Activated effector memory CD4-positive, alpha-beta T cell treated with Interleukin-2 at 50 U/mL for 16 hours (primary cell): ENCODE measurements around the gene EYA2.
"Not testable (repeated sequence)": the region's sequence is repeated elsewhere in the genome, so short reads cannot be mapped to it uniquely, and the experiment has no call there.

Source experiments
- DNase-seq: peaks from one replicate; pipeline ENCODE4 v3.0.0-alpha.2; 2020

The EYA2 gene, protein sequence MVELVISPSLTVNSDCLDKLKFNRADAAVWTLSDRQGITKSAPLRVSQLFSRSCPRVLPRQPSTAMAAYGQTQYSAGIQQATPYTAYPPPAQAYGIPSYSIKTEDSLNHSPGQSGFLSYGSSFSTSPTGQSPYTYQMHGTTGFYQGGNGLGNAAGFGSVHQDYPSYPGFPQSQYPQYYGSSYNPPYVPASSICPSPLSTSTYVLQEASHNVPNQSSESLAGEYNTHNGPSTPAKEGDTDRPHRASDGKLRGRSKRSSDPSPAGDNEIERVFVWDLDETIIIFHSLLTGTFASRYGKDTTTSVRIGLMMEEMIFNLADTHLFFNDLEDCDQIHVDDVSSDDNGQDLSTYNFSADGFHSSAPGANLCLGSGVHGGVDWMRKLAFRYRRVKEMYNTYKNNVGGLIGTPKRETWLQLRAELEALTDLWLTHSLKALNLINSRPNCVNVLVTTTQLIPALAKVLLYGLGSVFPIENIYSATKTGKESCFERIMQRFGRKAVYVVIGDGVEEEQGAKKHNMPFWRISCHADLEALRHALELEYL

DNA sequence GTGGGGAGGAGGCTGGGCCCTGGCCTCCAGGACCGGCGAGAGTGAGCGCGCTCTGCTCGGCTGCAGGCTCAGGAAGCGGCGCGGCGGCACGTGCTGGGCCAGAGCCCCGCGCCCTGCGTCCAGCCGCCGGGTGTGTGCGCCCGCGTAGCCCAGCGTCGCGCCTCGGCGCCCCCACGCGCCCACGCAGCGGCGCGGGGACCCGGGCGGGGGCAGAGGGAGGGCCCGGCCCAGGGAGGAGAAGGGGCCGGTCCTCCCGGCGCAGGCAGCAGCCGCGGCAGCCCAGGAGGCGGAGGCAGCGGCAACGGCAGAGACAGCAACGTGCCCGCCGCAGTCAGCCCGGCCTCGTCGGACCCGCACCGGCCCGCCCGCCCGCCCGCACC lies at the start of gene EYA2:
EYA2 (plus strand) TSS at position 265 of the 380 bp plus-strand sequence. CDS start 95,168 bp downstream, outside the sequence.
- DNase-seq: no peak

DNA sequence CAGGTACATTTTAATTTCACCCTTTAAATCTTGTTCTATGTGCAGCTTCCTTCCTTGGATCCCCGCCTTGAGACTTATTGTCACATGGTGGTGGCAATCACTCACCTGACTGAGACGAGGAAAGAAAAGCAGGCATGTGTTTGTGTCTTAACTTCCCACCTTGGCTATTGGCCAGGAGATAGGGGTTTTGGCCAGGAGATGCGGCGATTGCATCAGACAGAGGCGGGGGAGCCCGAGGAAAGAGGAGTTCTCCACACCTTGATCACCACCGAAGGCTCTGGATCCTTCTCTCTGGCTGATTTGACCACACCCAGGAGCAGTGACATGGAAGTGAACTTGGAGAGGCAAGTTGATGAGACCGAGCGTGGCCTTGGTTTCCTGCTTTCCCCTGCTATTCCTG lies 49.7 kb upstream of the EYA2 start:
- DNase-seq: no peak

DNA sequence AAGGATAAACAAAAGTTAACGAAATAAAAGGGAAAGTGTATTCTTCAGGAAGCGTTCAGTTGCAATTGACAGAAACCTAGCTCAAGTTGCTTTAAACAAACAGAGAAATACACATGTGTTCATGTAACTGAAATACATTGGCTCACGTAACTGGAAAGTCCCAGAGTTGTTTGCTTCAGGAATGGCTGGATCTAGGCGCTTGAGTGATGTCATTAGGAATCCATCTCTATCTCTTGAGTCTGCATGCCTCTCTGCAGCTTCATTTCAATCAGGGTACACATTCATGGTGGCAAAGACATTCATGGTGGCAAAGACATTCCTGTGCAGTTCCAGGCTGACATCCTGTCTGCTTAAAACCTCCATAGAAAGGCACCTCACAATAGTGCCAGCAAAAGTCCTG lies 45.4 kb upstream of the EYA2 start:
- DNase-seq: no peak

DNA sequence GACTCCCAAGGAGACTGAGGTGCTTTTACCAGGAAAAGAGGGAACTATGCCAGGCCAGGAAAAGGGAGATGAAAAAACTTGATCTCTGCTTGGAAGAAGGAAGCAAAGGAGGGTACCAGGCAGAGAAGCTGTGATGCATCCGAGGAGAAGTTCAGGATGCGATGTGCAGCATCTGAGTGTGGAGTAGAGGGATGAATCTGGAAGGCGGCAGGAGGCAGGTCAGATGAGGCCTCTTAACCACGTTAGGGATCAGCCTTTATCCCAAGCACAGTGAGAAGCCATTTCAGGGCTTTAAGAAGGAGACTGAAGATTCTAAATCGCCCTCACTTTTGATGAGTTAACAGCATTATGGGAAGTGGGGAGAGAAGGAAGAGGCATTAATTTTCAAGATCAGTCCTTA lies 44.9 kb upstream of the EYA2 start:
- no peak for DNase-seq

DNA sequence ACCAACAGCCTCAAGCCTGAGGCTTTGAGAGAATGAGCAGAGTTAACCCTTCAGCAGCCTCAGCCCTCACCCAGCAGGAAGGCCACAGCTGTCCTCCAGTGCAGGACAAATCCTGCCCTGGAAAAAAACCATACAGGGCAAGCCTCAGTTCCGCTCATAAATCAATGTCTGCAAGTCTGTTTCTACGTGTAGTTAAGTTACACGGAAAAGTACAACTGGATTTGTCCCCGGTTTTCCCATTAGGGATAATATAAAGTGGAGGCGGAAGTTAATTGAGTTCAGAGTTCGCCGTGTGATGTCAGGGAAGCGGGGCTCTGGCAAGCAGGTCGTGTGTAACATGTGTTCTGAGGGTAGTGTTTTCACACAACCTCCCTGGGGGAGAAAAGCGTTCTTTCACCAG lies 44.2 kb upstream of the EYA2 start:
- no peak for DNase-seq

DNA sequence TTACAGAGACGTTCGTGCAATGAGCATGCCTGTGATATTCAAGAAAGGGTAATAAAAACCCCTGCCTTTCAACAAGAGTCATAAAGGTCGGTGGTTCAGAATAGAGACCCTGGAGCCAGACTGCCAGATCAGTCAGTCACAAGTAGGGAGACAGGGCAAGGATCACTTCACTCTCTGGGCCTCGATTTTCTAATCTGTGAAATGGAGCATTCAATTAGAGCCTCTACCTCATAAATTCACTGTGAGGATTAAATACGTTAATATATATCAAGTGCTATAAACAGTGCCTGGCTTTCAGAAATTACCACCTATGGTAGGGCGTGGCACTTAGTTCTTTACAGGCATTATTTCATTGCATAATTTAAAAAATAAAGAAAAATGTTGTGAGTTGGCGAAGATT lies 43.7 kb upstream of the EYA2 start:
- no peak for DNase-seq

DNA sequence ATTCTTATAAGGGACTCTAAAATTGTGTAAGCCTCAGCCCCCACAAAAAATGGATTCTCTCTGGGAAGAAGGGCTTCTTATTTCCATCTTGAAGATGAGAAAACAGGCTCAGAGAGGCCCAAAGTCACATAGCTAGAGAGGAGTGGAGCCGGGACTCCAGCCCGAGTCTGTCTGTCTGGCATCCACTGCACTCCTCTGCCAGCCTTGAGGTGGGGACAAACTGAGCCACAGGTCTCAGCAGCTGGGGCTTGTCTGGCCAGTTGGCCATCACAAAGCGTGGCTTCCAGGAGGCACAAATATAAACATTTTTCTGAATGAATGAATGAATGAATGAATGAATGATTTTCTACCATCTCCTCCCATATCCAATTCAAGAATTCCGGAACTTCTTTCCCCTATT lies 42.9 kb upstream of the EYA2 start:
- no peak for DNase-seq

DNA sequence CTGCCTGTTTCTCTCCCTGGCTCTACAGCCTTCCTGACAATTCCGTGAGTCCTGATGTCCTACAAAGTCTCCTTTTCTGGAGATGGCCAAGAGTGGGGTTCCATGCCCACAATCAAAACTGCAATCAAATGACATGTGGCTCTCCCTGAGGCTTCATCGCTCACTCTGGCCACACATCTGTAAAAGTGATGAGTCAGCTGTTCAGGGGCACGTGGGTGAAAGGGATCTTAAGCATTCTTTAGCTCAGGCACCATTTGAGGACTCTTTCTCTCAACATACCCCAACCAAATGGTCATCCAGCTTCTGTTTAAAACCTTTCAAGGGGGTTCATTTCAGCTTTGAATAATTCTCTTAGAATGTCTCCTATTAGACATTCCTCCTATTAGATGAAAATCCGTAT lies 42.3 kb upstream of the EYA2 start:
- no peak for DNase-seq

DNA sequence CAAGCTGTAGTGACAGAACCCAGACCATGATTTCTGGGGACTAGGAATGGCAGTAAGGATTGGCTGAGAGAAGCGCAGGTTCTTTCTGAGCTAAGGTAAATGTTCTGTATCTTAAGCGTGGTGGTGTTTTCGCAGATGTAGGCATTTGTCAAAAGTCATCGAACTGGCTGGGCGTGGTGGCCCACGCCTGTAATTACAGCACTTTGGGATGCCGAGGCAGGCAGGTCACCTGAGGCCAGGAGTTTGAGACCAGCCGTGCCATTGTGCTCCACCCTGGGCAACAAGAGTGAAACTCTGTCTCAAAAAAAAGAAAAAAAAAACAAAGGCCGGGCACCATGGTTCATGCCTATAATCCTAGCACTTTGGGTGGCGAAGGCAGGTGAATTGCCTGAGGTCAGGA lies 40.7 kb upstream of the EYA2 start:
- no peak for DNase-seq

DNA sequence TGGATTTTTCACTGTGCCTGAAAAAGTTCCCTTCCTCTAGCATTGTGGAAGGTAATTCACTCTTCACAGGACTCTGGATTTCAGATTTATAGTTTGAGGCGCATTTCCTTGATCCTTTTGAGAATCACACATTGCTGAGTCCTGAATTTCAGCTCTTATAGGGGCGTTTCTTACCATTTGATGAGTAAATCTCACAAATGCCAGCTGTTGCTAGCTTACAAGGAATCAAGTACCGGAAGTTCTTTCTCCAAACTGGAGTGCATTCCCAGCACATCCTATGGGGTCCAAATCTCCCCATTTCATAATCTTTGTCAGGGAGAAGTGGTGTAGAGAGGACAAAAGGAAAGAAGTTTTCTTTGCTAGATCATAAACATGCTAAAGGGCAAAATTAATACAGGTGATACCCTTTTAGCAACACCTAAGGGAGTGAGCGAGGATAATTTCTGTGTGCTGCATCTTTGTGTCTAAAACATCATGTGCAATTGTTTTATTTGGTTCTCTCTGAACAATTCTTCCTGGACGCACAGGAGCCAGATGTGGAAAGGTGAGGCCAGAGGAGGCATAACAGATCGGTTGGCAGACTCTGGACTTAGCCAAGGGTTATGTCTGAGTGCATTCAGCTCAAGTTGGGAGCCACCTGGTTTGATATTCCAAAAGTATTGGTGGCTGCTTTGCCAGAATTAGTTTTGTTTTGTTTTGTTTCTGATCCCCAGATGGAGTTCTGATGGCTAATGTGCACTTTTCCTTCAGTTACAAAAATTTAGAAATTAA lies 37.4 kb upstream of the EYA2 start:
- DNase-seq: no peak

DNA sequence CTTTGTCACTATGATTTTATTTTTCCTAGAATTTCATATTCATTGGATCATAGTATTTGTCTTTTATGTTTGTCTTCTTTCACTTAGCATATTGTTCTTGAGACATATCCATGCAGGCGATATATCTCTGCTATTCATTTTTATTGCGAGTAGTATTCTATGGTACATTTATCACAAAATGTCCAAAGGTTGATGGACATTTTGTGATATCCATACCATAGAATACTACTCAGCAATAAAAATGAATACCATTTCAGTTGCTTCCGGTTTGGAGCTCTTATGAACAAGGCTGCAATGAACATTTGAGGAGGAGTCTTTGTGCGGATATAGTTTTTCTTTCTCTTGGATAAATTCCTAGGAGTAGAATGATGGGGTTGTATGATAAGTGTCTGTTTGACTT lies 28.8 kb upstream of the EYA2 start:
- no peak for DNase-seq

DNA sequence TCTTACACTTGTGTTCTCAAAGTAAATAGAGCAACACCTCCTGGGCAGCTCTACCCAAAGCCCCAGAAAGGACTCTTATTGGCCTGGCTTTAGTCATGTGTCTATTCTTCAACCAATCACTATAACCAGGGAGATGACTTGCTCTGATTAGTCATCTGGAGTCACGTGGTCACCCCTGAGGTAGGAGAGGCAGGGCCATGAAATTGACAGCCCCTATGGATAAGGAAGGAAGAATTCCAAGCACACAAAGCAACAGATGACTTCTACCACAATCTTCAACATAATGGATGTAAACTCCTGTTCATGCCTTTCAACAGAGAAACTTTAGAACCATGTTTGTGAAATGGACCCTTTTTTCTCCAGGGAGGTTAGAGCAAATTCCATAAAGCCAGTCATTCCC lies 24.6 kb upstream of the EYA2 start:
- DNase-seq: no peak

DNA sequence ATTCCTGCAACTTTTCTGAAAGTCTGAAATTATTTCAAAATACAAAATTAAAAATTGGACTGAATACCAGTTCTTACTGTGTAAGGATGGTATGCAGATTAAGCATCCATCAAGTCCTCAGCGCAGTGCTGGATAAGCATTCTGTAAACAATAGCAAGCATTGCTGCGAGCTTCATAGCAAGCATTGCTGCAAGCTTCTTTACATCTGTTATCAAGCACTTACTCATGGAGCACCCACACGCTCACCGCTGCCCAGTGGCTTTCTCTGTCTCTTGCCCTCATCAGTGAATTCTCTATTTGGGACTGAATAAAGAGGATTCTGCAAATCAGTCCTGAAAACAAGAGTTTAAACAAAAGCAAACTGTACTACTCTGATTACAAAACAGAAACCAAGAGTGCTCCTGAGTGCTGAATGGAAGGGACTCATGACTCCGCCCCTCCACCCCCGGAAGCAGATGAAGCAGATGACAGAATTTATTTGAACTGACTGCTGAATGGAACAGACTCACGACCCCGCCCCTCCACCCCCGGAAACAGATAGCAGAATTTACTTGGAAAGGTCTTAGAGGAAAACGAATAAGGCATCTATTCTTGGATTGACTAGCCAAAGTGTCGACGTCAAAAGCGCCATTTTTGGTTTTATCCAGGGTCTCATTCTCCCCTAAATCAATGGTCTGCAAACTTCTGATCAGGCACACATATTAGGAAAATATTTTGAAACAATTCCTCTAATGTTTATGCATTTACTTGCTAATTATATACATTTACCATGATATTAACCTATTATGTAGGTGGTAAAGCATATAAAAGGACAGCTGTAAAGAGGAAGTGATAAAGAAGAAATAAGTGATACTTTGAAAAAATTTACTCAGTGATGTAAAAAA lies 22.1 kb upstream of the EYA2 start:
- no peak for DNase-seq

DNA sequence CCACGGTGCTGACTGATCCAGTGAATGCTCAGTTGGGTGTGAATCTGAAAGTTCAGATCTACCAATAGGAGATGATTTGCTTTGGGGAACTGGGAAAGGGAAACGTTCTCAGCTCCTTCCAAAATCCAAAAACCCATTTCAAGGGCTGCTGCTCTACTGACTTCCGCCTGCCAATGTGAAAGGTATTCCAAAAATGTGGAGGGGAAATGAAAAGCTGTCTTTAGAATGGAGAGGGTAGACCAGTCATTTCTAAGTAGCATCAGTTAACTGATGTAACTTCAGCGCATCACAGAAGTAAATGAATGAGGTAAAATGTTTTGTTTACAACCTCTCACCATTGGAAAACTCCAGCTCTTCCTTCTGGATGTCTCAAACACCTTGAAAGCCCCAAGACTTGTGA lies 19.6 kb upstream of the EYA2 start:
- no peak for DNase-seq

DNA sequence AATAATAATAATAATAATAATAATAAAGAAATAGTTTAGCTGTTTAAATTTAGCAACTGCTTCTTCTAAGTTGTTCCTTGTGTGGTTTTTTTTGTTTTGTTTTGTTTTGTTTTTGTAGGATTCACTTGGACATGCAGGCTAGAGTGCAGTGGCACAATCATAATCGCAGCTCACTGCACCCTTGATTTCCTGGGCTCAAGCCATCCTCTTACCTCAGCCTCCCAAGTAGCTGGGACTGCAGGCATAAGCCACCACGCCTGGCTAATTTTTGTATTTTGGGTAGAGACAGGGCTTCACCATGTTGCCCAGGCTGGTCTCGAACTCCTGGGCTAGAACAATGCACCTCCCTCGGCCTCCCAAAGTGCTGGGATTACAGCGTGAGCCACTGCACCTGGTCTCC lies 15.3 kb upstream of the EYA2 start:
- no peak for DNase-seq

DNA sequence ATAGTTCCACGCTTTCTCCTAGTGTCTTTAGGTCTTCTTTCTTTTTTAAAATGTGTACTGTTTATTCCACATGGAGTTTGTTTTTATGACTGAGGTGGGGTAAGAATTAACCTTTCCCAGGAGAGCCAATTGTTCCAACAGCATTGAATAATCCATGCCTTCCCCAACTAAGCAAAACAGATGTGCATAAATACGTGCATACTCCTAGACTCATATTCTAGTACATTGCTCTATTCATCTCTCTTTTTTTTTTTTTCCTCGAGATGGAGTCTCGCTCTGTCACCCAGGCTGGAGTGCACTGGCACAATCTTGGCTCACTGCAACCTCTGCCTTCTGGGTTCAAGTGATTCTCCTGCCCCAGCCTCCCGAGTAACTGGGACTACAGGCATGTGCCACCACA lies 14.7 kb upstream of the EYA2 start:
- not testable (repeated sequence) for DNase-seq

DNA sequence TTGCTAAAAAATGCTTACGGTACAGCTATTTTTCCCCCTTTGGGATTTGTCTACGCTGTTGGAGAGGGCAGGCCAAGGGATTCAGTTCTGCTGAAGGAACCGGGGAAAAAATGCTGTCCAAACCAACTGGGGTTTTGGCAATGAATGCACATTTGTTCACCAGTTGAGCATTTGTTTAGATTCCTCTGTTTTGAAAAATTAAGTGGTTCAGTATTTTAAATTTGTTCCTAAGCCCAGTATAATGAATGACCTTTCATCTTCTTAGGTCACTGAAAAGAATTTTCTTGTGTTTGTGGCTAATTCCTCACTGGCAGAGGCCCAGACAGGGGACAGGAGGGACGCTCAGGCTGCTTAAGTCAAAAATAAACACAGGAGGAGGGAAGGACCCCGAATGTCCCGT lies 10.8 kb upstream of the EYA2 start:
- no peak for DNase-seq

DNA sequence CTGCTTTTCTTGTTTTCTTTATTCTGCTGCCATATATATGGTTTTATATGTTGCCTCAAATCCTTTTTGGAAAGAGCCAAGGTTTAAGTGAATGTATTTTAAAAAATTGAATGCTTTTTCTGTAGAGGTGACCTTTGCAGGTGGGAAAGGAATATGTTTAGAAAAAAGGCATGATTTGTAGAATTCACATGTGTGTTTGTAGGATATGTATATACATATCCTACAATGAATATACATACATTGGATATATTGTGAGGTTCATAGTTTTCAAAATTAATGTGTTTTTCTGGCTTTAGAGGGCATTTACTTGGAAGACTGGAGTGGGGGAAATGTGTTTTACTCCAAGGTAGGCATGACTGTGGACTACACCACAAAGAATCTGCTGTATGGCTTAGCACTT lies 4.0 kb upstream of the EYA2 start:
- no peak for DNase-seq

DNA sequence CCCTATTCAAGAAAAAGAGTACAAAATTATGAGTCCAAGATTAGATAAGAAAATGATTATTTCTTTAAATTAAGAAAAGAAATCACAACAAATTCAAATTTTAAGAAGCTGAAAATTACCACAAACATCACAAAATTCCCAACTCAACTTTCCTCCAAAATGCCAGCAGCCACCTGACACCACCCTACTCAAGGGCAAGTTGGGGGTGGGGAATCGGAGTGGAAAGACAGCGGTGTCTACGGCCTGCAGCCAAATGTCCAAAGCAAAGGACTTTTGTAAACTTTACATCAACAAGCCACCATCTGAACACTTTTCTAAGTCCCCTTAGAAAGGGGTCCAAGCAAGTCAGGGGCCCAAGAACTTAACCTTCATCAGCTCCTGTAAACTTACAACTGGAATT lies 1.6 kb upstream of the EYA2 start:
- no peak for DNase-seq

DNA sequence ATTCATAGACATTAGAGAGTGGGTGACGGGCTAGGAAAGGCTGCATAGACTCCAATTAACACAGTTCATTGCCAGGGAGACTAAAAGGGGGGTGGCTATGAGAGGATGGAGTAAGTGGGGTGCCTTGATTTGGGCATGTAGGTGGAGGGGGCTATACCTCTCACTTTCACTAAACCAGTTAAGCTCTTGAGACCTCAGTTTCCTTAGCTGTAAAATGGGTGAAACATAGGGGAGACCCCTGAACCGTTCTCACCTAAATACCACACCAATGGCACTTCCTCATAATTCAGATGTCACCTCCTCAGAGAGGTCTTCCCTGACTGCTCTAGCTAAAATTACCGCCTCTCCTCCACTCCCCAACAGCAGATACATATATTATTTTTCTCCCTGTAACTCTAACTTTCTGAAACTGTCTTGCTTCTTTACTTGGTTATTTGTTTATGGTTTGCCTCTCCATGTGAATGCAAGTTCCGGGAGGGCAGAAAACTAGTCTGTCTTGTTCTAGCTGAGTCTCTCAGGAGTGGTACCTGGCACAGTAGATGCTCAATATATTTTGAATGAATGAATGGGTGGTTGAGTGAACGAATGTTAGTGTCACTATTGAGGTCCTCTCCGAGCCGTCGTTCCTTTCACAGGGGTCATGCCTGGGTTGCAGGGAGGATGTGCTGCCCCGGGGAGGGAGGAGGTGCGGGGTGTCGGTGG lies 615 bp upstream of the EYA2 start:
- no peak for DNase-seq

DNA sequence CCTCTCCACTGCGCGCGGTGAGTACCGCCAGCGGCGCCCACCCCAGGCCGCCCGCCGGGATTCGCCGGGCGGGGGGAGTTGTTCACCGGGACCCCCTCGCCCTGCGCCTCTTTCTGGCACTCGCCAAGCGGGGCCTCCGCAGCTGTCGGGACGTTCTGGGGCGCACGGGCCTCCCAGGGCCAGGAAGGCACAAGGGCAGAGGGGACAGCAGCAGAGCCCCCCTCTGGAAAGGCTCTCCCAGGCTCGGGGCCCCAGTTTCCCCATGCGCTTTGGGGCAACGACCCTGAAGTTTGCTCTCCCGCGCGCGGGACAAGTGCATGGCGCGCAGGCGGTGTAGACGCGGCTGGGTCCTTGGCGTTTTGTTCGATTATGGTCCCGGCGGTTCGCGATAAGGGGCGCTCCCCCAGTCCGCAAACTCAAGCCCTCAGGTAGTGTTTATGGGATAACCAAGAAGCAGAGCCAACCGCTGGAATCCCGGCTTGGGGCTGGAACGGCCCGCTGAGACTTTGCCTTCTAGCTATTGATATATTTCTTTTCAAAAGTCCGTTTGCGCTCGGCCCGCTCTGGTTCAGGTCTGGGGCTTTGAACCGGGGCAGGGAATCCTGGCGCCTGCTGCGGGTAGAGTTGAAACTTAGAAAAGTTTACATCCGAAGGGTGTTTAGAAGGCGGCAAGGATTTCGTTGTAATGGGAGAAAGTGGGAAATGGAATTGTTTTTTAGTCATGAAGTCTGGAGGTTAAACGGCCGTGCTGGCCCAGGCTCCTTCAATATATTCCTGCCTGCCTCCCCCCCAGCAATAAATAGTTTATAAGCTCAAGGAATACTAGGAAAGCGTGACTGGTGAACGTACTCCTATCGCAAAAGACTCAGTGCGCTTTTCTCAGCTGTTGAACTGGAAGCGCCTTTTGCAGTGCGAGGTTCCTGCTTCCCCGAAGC lies 595 bp downstream of the EYA2 start:
- no peak for DNase-seq

DNA sequence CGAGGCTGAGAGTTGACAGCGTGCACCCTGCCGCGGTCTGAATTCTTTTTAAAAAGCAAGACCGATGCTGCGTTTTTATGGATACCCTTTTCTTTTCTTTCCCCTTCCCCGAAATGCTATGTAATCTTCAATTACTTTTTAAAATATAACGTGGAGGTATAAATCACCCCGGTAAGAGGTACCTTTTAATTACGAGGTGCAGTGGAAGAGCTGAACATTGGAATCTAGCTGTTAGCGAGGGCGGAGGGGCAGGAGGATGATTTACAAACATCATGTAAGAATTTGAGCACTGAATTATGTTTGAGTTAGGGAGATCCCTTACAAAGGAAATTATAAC lies 1.2 kb downstream of the EYA2 start:
- no peak for DNase-seq
